Nephron (organoid): ENCODE results near the gene TANK.

Experiments used
- H3K27ac Mint-ChIP-seq, 3 experiments: 2 replicates each; pipeline ENCODE4 v1.8.0; 2020; ENCODE audit warnings: mixed read lengths in 3 of 3, mild to moderate bottlenecking in 2 of 3, moderate library complexity in 1 of 3
- H3K27me3 Mint-ChIP-seq: 2 replicates; pipeline ENCODE4 v1.8.0; 2021; ENCODE audit warnings: low read depth, mild to moderate bottlenecking, moderate library complexity, mixed read lengths
- H3K36me3 Mint-ChIP-seq: 2 replicates; pipeline ENCODE4 v1.8.0; 2020; ENCODE audit warnings: low read depth, mixed read lengths
- H3K4me1 Mint-ChIP-seq: 2 replicates; pipeline ENCODE4 v1.8.0; 2020; ENCODE audit warnings: mixed read lengths
- H3K4me3 Mint-ChIP-seq, 3 experiments: 2 replicates each; pipeline ENCODE4 v1.8.0; 2020; ENCODE audit warnings: mild to moderate bottlenecking in 3 of 3, mixed read lengths in 3 of 3, moderate library complexity in 2 of 3
- H3K9me3 Mint-ChIP-seq: 2 replicates; pipeline ENCODE4 v1.8.0; 2020; ENCODE audit warnings: mixed read lengths
- CTCF ChIP-seq, 3 experiments: fragments of 200-600 bp; sonication (generic); IDR thresholded peaks; one replicate each; pipeline ENCODE4 v1.5.0; 2021; ENCODE audit warnings: antibody characterized with exemption in 3 of 3; ENCODE audit not compliant: unreplicated experiment in 3 of 3

Gene TANK

GRCh38 chr2:161160226-161161073, at the start of gene TANK:
TSS of gene TANK (plus strand) at chr2:161160428. CDS start at chr2:161179663, 19,235 bp downstream.
- no peaks in the 10 kb centered on the region for H3K27me3 Mint-ChIP-seq
- peaks cover 29% of the 10 kb centered on the region for H3K4me1 Mint-ChIP-seq
- peaks cover 7% of the 10 kb centered on the region for H3K36me3 Mint-ChIP-seq
- TF ChIP-seq CTCF (IDR thresholded peaks at IDR 0.05; ENCODE audit: unreplicated experiment in 3 of 3) = no peak
- peak within 1 kb of the TSS; percentile 97 to 99 (median 98) for H3K4me3 Mint-ChIP-seq
- no peaks in the 10 kb centered on the region for H3K9me3 Mint-ChIP-seq
- H3K27ac Mint-ChIP-seq = peak within 1 kb of the TSS; percentile 97 to 98 (median 98)

- no peak for TF ChIP-seq CTCF (IDR thresholded peaks at IDR 0.05; ENCODE audit: unreplicated experiment in 3 of 3)
- Mint-ChIP-seq H3K4me3 (no peak overlapping the region), H3K27ac (no peak overlapping the region), H3K9me3 (no peaks in the 10 kb centered on the region), H3K4me1 (no peaks in the 10 kb centered on the region), H3K27me3 (no peaks in the 10 kb centered on the region), H3K36me3 (no peaks in the 10 kb centered on the region)
Observed at GRCh38 chr2:161111531-161111930, 48.7 kb upstream of the TANK start.

- TF ChIP-seq CTCF (IDR thresholded peaks at IDR 0.05; ENCODE audit: unreplicated experiment in 3 of 3) = no peak
- no peaks in the 10 kb centered on the region for H3K9me3 Mint-ChIP-seq
- H3K27me3 Mint-ChIP-seq = no peaks in the 10 kb centered on the region
- H3K27ac Mint-ChIP-seq = no peak overlapping the region
- no peaks in the 10 kb centered on the region for H3K36me3 Mint-ChIP-seq
- no peaks in the 10 kb centered on the region for H3K4me1 Mint-ChIP-seq
- no peak overlapping the region for H3K4me3 Mint-ChIP-seq
Observed at GRCh38 chr2:161112908-161113307, 47.3 kb upstream of the TANK start.

GRCh38 chr2:161113693-161114575, 46.3 kb upstream of the TANK start:
- Mint-ChIP-seq H3K27me3 (no peaks in the 10 kb centered on the region), H3K36me3 (no peaks in the 10 kb centered on the region), H3K27ac (no peak overlapping the region), H3K9me3 (no peaks in the 10 kb centered on the region), H3K4me3 (no peak overlapping the region), H3K4me1 (no peaks in the 10 kb centered on the region)
- no peak for TF ChIP-seq CTCF (IDR thresholded peaks at IDR 0.05; ENCODE audit: unreplicated experiment in 3 of 3)

- Mint-ChIP-seq H3K4me3 (no peak overlapping the region), H3K4me1 (no peaks in the 10 kb centered on the region), H3K27me3 (no peaks in the 10 kb centered on the region), H3K36me3 (no peaks in the 10 kb centered on the region), H3K27ac (no peak overlapping the region), H3K9me3 (no peaks in the 10 kb centered on the region)
- TF ChIP-seq CTCF (IDR thresholded peaks at IDR 0.05; ENCODE audit: unreplicated experiment in 3 of 3) = no peak
Observed at GRCh38 chr2:161115205-161115604, 45.0 kb upstream of the TANK start.
